Lung (tissue), 12 donors: Measurements from ENCODE around the gene GRAP. TPM values are rescaled to one million over a fixed set of nuclear protein-coding genes. Genes with fewer than 3 reads are reported as not detected.
A peak's percentile ranks its signal among the peaks of the same experiment; 100 is the strongest.

Source experiments
- ATAC-seq: fragments of 200-7000 bp; cut with Tn5 transposase; one replicate; pipeline ENCODE4 v1.9.1; 2020; ENCODE audit warnings: moderate number of reproducible peaks; ENCODE audit not compliant: insufficient read depth, low FRiP score
- DNase-seq, 3 donors: peaks; one replicate each; pipeline ENCODE4 v3.0.0-alpha.2; 2013 to 2017
- H3K27ac ChIP-seq, 2 donors: one replicate each; pipeline ENCODE4 v1.5.1; 2013; ENCODE audit warnings: mild to moderate bottlenecking in 2 of 2, moderate library complexity in 2 of 2, control low read depth in 1 of 2, inconsistent platforms in 1 of 2, low read depth in 1 of 2, low read length in 1 of 2
- H3K27me3 ChIP-seq, 3 donors: one replicate each; pipeline ENCODE4 v1.5.1; 2013; ENCODE audit warnings: low read length in 2 of 3; ENCODE audit not compliant: control insufficient read depth in 3 of 3, insufficient read depth in 3 of 3
- H3K36me3 ChIP-seq, 4 donors: one replicate each; pipeline ENCODE4 v1.5.1; 2013; ENCODE audit warnings: low read length in 4 of 4, mild to moderate bottlenecking in 1 of 4, moderate library complexity in 1 of 4; ENCODE audit not compliant: control insufficient read depth in 4 of 4, insufficient read depth in 4 of 4
- H3K4me1 ChIP-seq, 5 donors: one replicate each; pipeline ENCODE4 v1.5.1; 2013; ENCODE audit warnings: low read length in 5 of 5, mild to moderate bottlenecking in 2 of 5, moderate library complexity in 1 of 5; ENCODE audit not compliant: control insufficient read depth in 5 of 5, insufficient read depth in 5 of 5
- H3K4me3 ChIP-seq: one replicate; pipeline ENCODE4 v1.5.1; 2013; ENCODE audit warnings: mild to moderate bottlenecking, control low read depth, moderate library complexity
- H3K9ac ChIP-seq, 2 donors: one replicate each; pipeline ENCODE4 v1.5.1; 2013; ENCODE audit warnings: low read length in 2 of 2, control low read depth in 1 of 2; ENCODE audit not compliant: insufficient read depth in 1 of 2
- H3K9me3 ChIP-seq, 4 donors: one replicate each; pipeline ENCODE4 v1.5.1; 2013; ENCODE audit warnings: low read length in 3 of 4, mild to moderate bottlenecking in 1 of 4, moderate library complexity in 1 of 4; ENCODE audit not compliant: control insufficient read depth in 4 of 4, insufficient read depth in 3 of 4
- CTCF ChIP-seq: IDR thresholded peaks from 2 replicates; pipeline ENCODE4 v1.5.1; 2012; ENCODE audit warnings: mild to moderate bottlenecking; ENCODE audit errors: control extremely low read depth, extremely low read depth
- WGBS, 2 donors: extraction: QIAGEN DNeasy Blood & Tissue Kit; methylation state at CpG; one replicate each; pipeline ENCODE4 v1.1.7; 2013; 5-methylcytosine and 5-hydroxymethylcytosine counted together
- polyA plus RNA-seq, 2 donors: library from polyadenylated mRNA; stranded (reverse); fragments of 200-250 nt; gene quantifications; one replicate each; pipeline ENCODE4 v1.2.1, GENCODE V29; 2013
- total RNA-seq, 2 donors: library from RNA; depleted of rRNA in 1 of 2; stranded (reverse); fragments of >200 nt in 1 of 2; gene quantifications; one replicate each; pipeline ENCODE4 v1.2.1, GENCODE V29; 2014 to 2021
- donor health status: control.
- donor health status: control.
- donor health status: Bipolar disorder and iron deficiency.
- donor health status: healthy.
- donor health status: DM: yes; HTN: yes; CAD: no.

The GRAP gene
- total and polyA plus RNA-seq, 4 donors, result 6.7 to 14.3 (median 9.8) TPM

GRCh38 chr17:18997650-18998196, 49.0 kb downstream of the GRAP start:
- Histone ChIP-seq H3K9me3 (peaks cover 0 to 4% (median 0%) of the 10 kb centered on the region in 4 donors), H3K27ac (no peak overlapping the region), H3K4me1 (peaks cover 0 to 25% (median 4%) of the 10 kb centered on the region in 5 donors), H3K9ac (no peak overlapping the region), H3K36me3 (no peaks in the 10 kb centered on the region), H3K4me3 (no peak overlapping the region), H3K27me3 (no peaks in the 10 kb centered on the region)
- 88 to 93% methylated on average over 6 of the region's 6 CpGs for WGBS, 2 donors
- no peak for TF ChIP-seq CTCF
- no peak for ATAC-seq
- no peak for DNase-seq

- H3K9me3 ChIP-seq, result peaks cover 0 to 4% (median 0%) of the 10 kb centered on the region in 4 donors
- 97 to 100% methylated on average over 2 of the region's 2 CpGs for WGBS, 2 donors
- H3K36me3 ChIP-seq, result no peaks in the 10 kb centered on the region
- no peak for ATAC-seq
- DNase-seq, result no peak
- peaks cover 0 to 28% (median 4%) of the 10 kb centered on the region in 5 donors for H3K4me1 ChIP-seq
- no peak overlapping the region for H3K9ac ChIP-seq
- no peaks in the 10 kb centered on the region for H3K27me3 ChIP-seq
- no peak for TF ChIP-seq CTCF
- H3K27ac ChIP-seq, result no peak overlapping the region
- no peak overlapping the region for H3K4me3 ChIP-seq
Observed at GRCh38 chr17:18996458-18996857, 50.3 kb downstream of the GRAP start.

GRCh38 chr17:18995220-18995619, 51.5 kb downstream of the GRAP start:
- TF ChIP-seq CTCF, result no peak
- DNase-seq (no peak), ATAC-seq (no peak)
- peaks cover 0 to 28% (median 4%) of the 10 kb centered on the region in 5 donors for H3K4me1 ChIP-seq
- no peaks in the 10 kb centered on the region for H3K36me3 ChIP-seq
- WGBS, 2 donors, result 98 to 100% methylated on average over 3 of the region's 3 CpGs
- no peak overlapping the region for H3K9ac ChIP-seq
- peaks cover 0 to 4% (median 0%) of the 10 kb centered on the region in 4 donors for H3K9me3 ChIP-seq
- H3K4me3 ChIP-seq, result no peak overlapping the region
- no peak overlapping the region for H3K27ac ChIP-seq
- no peaks in the 10 kb centered on the region for H3K27me3 ChIP-seq

DNA sequence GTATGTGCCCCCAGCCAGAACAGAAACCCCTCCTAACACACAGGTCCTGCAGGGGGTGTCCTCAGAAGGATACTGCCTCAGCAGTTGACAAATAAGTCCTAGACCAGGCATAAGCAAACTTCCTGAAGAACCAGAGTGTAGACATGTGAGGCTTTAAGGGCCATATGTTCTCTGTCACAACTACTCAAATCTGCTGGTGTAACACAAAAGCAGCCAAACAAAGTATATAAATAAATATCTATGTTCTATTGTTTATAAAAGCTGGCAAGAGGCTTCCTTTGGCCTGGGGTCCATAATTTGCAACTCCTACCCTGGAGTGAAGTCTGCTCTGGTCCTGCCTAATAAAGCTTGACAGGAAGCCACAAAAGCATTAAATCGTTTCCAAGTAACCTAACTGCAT, 52.1 kb downstream of the GRAP start:
- WGBS, 2 donors, result 14 to 39% methylated on average over 1 of the region's 1 CpG
- peaks cover 0 to 22% (median 4%) of the 10 kb centered on the region in 5 donors for H3K4me1 ChIP-seq

More for the DNA sequence above, 52.1 kb downstream of the GRAP start:
- Histone ChIP-seq H3K4me3 (no peak overlapping the region), H3K27me3 (no peaks in the 10 kb centered on the region), H3K9me3 (peaks cover 0 to 4% (median 0%) of the 10 kb centered on the region in 4 donors), H3K36me3 (no peaks in the 10 kb centered on the region), H3K9ac (no peak overlapping the region), H3K27ac (no peak overlapping the region)
- no peak for TF ChIP-seq CTCF
- peak; percentile 57 to 95 (median 90) for DNase-seq
- ATAC-seq, result no peak
